OCI-LY3 (cell line): ENCODE results near the gene LILRB4.

Experiments used
- CTCF ChIP-seq: fragments of 200-600, 300-600 bp; sonication (generic); IDR thresholded peaks from 2 replicates; pipeline ENCODE4 v1.5.1; 2014; ENCODE audit warnings: antibody characterized with exemption, low read length, low read depth
- EZH2phosphoT487 ChIP-seq: fragments of 200-600 bp; shearing (Covaris generic); IDR thresholded peaks from 2 replicates; pipeline ENCODE4 v1.6.1; 2018; ENCODE audit warnings: antibody characterized with exemption, mixed run types, low read depth

GRCh38 chr19:54653181-54653809 lies 9.5 kb upstream of the LILRB4 start:
- peak; percentile 77 for TF ChIP-seq CTCF
- no peak for TF ChIP-seq EZH2phosphoT487
